Kidney epithelial cell (primary cell): ENCODE data around the gene GLCE. TPM values are rescaled to one million over a fixed set of nuclear protein-coding genes. Genes with fewer than 3 reads are reported as not detected.
"Not testable (repeated sequence)": the region's sequence is repeated elsewhere in the genome, so short reads cannot be mapped to it uniquely, and the experiment has no call there.

Experiments used
- DNase-seq: peaks from one replicate; pipeline ENCODE4 v3.0.0-alpha.2; 2010; ENCODE audit warnings: low read depth
- H3K27me3 ChIP-seq: 2 replicates; pipeline ENCODE4 v1.6.0; 2011; ENCODE audit warnings: low read length; ENCODE audit not compliant: control insufficient read depth, insufficient read depth
- H3K36me3 ChIP-seq: 2 replicates; pipeline ENCODE4 v1.5.1; 2011; ENCODE audit warnings: low read length; ENCODE audit not compliant: control insufficient read depth, insufficient read depth
- H3K4me3 ChIP-seq: 2 replicates; pipeline ENCODE4 v1.5.1; 2011; ENCODE audit warnings: low read depth, mild to moderate bottlenecking, control low read depth, low read length
- total RNA-seq: library from RNA; depleted of rRNA; stranded (reverse); fragments of >200 nt; gene quantifications from 2 replicates; pipeline ENCODE4 v1.2.3, GENCODE V29; 2015
- TF ChIP-seq, protein P1 (sequence below): IDR thresholded peaks from 2 replicates; pipeline ENCODE4 v1.5.1; 2011; ENCODE audit warnings: mild to moderate bottlenecking, moderate library complexity, low read length, control low read depth, inconsistent platforms; ENCODE audit not compliant: insufficient read depth, poor library complexity, severe bottlenecking

GLCE gene
- total RNA-seq, 1 donor from 2014 or later = 11.0 TPM

DNA sequence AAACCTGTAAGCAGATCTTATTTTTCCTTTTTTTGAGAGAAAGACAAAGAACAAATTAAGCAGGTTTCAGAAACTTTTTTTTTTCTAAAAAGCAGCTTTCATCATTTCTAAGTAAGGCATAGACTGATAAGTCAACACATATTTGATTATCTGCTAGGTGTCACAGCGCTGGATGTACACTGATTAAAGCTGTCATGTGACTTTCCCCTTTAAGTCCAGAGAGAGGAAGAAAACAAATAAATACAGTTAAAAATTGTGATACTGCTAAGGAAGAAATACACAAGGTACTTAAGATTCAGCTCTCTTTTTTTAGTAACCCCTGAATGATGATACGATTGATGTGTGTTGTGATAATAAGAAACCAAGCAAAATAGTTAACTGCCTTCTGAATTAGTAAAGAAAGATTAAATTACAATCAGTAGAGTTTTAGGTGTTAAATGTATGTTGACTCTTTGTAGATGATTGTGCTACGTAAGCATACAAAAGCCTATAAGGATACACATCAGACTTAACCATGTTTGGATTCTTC is 2.8 kb downstream of the GLCE start:
- Histone ChIP-seq H3K36me3 (no peaks in the 10 kb centered on the region), H3K4me3 (no peak overlapping the region), H3K27me3 (no peaks in the 10 kb centered on the region)
- DNase-seq = no peak
- TF ChIP-seq, protein P1, sequence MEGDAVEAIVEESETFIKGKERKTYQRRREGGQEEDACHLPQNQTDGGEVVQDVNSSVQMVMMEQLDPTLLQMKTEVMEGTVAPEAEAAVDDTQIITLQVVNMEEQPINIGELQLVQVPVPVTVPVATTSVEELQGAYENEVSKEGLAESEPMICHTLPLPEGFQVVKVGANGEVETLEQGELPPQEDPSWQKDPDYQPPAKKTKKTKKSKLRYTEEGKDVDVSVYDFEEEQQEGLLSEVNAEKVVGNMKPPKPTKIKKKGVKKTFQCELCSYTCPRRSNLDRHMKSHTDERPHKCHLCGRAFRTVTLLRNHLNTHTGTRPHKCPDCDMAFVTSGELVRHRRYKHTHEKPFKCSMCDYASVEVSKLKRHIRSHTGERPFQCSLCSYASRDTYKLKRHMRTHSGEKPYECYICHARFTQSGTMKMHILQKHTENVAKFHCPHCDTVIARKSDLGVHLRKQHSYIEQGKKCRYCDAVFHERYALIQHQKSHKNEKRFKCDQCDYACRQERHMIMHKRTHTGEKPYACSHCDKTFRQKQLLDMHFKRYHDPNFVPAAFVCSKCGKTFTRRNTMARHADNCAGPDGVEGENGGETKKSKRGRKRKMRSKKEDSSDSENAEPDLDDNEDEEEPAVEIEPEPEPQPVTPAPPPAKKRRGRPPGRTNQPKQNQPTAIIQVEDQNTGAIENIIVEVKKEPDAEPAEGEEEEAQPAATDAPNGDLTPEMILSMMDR = no peak

DNA sequence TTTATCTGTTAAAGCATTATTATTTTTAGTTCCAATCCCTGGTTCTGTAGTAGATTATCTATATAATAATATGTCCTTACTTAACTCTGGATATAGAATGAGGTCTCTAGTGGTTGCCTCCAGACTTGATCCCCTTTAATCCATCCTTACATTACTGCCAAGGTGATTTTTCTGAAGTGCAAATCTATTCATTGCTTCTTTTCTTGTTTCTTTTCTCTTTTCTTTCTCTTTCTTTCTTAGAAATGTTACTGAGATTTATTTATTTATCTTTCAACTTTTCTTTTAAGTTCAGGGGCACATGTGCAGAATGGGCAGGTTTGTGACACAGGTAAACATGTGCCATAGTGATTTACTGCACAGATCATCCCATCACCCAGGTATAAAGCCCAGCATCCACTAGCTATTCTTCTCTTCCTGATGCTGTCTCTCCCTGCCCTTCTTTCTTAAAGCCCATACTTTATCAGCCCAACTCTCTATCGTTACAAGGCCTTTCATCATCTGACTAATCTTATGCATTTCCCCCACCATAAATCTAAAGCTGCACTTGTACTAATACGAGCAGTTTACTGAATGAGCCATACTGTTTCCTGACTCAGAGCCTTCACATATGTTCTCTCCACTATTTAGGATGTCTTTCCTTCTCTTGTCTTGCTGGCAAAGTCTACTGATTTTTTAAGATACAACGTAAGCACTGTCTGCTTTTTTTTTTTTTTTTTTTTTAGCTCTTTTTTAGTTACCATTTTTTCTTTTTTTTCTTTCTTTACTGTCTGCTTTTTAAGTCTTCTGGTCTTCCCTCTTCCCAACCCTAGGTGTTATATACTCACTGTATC is 4.6 kb downstream of the GLCE start:
- DNase-seq = no peak
- H3K4me3 ChIP-seq = no peak overlapping the region
- TF ChIP-seq, protein P1 = no peak
- H3K27me3 ChIP-seq = no peaks in the 10 kb centered on the region
- H3K36me3 ChIP-seq = no peaks in the 10 kb centered on the region

DNA sequence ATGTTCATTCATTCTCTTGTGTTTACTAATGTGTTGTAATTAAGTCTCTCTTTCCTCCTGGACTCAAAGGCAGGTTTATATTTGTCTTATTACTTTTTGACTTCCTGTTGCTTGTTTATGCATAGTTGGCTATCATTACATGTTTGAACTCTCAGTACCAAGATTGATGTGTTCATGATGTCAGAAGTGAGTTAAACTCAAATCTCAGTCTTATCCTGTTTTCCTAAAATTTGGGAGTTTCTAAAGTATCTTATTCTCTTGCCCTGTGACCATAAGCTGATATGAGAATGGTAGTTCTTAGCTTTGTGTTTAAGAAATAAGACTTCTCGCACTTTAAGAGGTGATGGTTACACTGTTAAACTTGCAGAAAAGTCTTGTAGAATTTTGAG is 5.2 kb downstream of the GLCE start:
- TF ChIP-seq, protein P1 = no peak
- no peaks in the 10 kb centered on the region for H3K36me3 ChIP-seq
- H3K4me3 ChIP-seq = no peak overlapping the region
- no peak for DNase-seq
- H3K27me3 ChIP-seq = no peaks in the 10 kb centered on the region

DNA sequence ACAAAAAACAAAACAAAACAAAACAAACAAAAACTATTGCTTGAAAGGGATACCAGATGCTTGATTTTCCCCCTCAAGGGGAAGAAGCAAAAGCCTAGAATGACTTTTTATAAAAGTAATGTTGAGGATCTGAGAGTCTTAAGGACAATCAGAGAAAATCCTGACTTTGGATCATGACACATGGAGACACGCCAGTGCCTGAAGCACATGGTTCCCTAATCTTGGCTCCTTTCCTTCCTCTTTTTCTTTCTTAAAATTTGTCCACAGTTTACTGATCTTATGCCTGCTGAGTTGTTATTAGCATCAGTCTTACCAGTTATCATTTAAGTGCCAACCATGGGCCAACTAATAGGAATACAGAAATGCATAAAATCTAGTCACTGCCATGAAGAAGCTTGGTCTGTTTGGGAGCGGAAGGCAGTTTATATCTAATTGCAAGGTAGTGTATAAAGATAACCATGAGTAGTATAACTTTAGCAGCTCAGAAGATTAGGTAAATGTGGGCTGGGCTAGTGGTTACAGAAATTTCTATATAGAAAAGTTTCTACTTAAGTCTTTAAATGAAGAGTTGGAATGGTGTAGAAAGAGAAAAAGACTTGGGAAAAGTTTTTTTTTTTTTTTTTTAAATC is 6.9 kb downstream of the GLCE start:
- Histone ChIP-seq H3K27me3 (no peaks in the 10 kb centered on the region), H3K4me3 (no peak overlapping the region), H3K36me3 (no peaks in the 10 kb centered on the region)
- no peak for DNase-seq
- TF ChIP-seq, protein P1 = no peak

DNA sequence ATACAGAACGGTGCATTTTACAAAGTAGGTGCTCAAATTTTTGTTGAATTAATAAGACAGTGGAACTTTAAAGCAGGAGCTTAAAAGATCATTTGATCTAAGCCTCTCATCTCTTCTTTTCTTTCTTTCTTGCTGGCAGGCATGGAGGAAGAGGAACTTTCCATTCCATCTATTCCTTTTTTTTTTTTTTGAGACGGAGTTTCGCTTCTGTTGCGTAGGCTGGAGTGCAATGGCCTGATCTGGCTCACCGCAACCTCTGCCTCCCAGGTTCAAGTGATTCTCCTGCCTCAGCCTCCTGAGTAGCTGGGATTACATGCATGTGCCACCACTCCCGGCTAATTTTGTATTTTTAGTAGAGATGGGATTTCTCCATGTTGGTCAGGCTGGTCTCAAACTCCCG is 7.9 kb downstream of the GLCE start:
- DNase-seq, H3K4me3 ChIP-seq, H3K27me3 ChIP-seq, H3K36me3 ChIP-seq: not testable (repeated sequence)

DNA sequence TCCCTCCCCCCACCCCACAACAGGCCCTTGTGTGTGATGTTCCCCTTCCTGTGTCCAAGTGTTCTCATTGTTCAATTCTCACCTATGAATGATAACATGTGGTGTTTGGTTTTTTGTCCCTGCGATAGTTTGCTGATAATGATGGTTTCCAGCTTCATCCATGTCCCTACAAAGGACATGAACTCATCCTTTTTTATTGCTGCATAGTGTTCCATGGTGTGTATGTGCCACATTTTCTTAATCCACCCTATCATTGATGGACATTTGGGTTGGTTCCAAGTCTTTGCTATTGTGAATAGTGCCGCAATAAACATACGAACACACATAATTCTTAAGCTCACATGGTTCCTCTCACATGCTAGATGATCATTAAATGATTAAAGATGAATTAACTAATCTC is 9.1 kb downstream of the GLCE start:
- H3K36me3 ChIP-seq, H3K27me3 ChIP-seq, DNase-seq: not testable (repeated sequence)

More for the DNA sequence above, 9.1 kb downstream of the GLCE start:
- not testable (repeated sequence) for H3K4me3 ChIP-seq
